Right ventricle myocardium inferior (tissue), 1 donor: ENCODE measurements around the gene FRRS1. TPM values are rescaled to one million over a fixed set of nuclear protein-coding genes. Genes with fewer than 3 reads are reported as not detected.

Experiments used
- ATAC-seq: fragments of 200-7000 bp; cut with Tn5 transposase; one replicate; pipeline ENCODE4 v1.9.1; 2020; ENCODE audit warnings: mild to moderate bottlenecking, moderate library complexity
- DNase-seq: peaks from one replicate; pipeline ENCODE4 v3.0.0; 2021; ENCODE audit errors: missing footprints
- intact Hi-C: fragments of 100-400 bp; cut with DNase I; formaldehyde crosslinking; loops from one replicate; pipeline ENCODE4 v1.11.0; 2022
- total RNA-seq: library from RNA; stranded (reverse); fragmentation: NEBNext Ultra II Directional; extraction: Animal tissue kit (Norgen Biotek cat#: 25700); gene quantifications from one replicate; pipeline ENCODE4 v1.2.1, GENCODE V29; 2021
- donor health status: DM: no; HTN: yes; CAD: no; lungs with severe emphysema.

The FRRS1 gene
- total RNA-seq, 1 donor from 2014 or later, result 2.8 TPM

GRCh38 chr1:99745684-99746083 is 20.8 kb downstream of the FRRS1 start:
- intact Hi-C loops, result no loop called here
- DNase-seq, result no peak
- ATAC-seq, result no peak

- no peak for ATAC-seq
- no peak for DNase-seq
- intact Hi-C loops, result no loop called here
Measured at GRCh38 chr1:99745061-99745460, 21.4 kb downstream of the FRRS1 start.

- intact Hi-C loops, result no loop called here
- ATAC-seq, result no peak
- DNase-seq, result no peak
Measured at GRCh38 chr1:99740141-99740540, 26.3 kb downstream of the FRRS1 start.

- intact Hi-C loops, result loop anchor here (2.0 to 5.0 kb wide), 2 partner anchors 562 to 947 kb away; no protein-coding TSS in a partner anchor
- ATAC-seq (no peak), DNase-seq (no peak)
Measured at GRCh38 chr1:99738858-99739465, 27.5 kb downstream of the FRRS1 start.

- ATAC-seq (peak; percentile 69), DNase-seq (no peak)
- intact Hi-C loops, result loop anchor here (5.0 kb wide), 1 partner anchor 945 kb away; no protein-coding TSS in a partner anchor
Measured at GRCh38 chr1:99737016-99737415, 29.4 kb downstream of the FRRS1 start.

GRCh38 chr1:99735852-99736251 is 30.6 kb downstream of the FRRS1 start:
- no peak for DNase-seq
- no peak for ATAC-seq

GRCh38 chr1:99731384-99731783 is 35.1 kb downstream of the FRRS1 start:
- DNase-seq, result no peak
- ATAC-seq, result no peak
- intact Hi-C loops, result no loop called here

More at GRCh38 chr1:99735852-99736251, 30.6 kb downstream of the FRRS1 start:
- intact Hi-C loops, result loop anchor here (5.0 kb wide), 1 partner anchor 944 kb away; no protein-coding TSS in a partner anchor

GRCh38 chr1:99728494-99729235 is 37.8 kb downstream of the FRRS1 start:
- no peak for DNase-seq
- ATAC-seq, result peak; percentile 39
- intact Hi-C loops, result no loop called here

- no peak for DNase-seq
- intact Hi-C loops, result no loop called here
- ATAC-seq, result peak; percentile 34
Measured at GRCh38 chr1:99727575-99728185, 38.8 kb downstream of the FRRS1 start.

- intact Hi-C loops, result no loop called here
- ATAC-seq (no peak), DNase-seq (no peak)
Measured at GRCh38 chr1:99726818-99727217, 39.6 kb downstream of the FRRS1 start.

GRCh38 chr1:99726407-99726806 is 40.0 kb downstream of the FRRS1 start:
- no peak for DNase-seq
- intact Hi-C loops, result no loop called here
- no peak for ATAC-seq

GRCh38 chr1:99725996-99726395 is 40.4 kb downstream of the FRRS1 start:
- ATAC-seq (no peak), DNase-seq (no peak)
- intact Hi-C loops, result no loop called here

GRCh38 chr1:99723251-99723650 is 43.2 kb downstream of the FRRS1 start:
- ATAC-seq (no peak), DNase-seq (no peak)
- intact Hi-C loops, result no loop called here

GRCh38 chr1:99717005-99717404 is 49.4 kb downstream of the FRRS1 start:
- DNase-seq (no peak), ATAC-seq (no peak)
- intact Hi-C loops, result no loop called here

GRCh38 chr1:99713006-99713405 is 53.4 kb downstream of the FRRS1 start:
- intact Hi-C loops, result no loop called here
- ATAC-seq (no peak), DNase-seq (no peak)

- DNase-seq (no peak), ATAC-seq (no peak)
- intact Hi-C loops, result no loop called here
Measured at GRCh38 chr1:99710994-99711393, 55.4 kb downstream of the FRRS1 start.

- peak; percentile 62 for ATAC-seq
- intact Hi-C loops, result loop anchor here (2.0 kb wide), 2 partner anchors 227 to 527 kb away; no protein-coding TSS in a partner anchor
- DNase-seq, result no peak
Measured at GRCh38 chr1:99707535-99708142, 58.8 kb downstream of the FRRS1 start.

- ATAC-seq, result no peak
- intact Hi-C loops, result no loop called here
- DNase-seq, result no peak
Measured at GRCh38 chr1:99705385-99705784, 61.0 kb downstream of the FRRS1 start.

- DNase-seq (no peak), ATAC-seq (no peak)
- intact Hi-C loops, result no loop called here
Measured at GRCh38 chr1:99704356-99704816, 62.0 kb downstream of the FRRS1 start.
